ENCODE data around the gene CNTN1.

Gene CNTN1

GRCh38 chr12:40723001-40723400 is 30.8 kb downstream of the CNTN1 start:
- no peak overlapping the region for H4K8ac ChIP-seq (ENCODE audit: low read depth, low read length)
- no peak overlapping the region for H3K4me2 ChIP-seq (ENCODE audit: insufficient read depth, low read length, poor library complexity, severe bottlenecking)
- no peak overlapping the region for H2AFZ ChIP-seq (ENCODE audit: low read length)
- H3K9me3 ChIP-seq (replicated peaks in 1 of 2; ENCODE audit: control insufficient read depth in 2 of 2, insufficient read depth in 1 of 2, low read depth in 1 of 2, low read length in 2 of 2) = no peaks in the 10 kb centered on the region
- H3K9ac ChIP-seq (ENCODE audit: low read depth, low read length, poor library complexity) = no peak overlapping the region
- DNase-seq (ENCODE audit: low spot score) = no peak
- H3K36me3 ChIP-seq (replicated peaks in 1 of 2; ENCODE audit: control insufficient read depth in 2 of 2, insufficient read depth in 2 of 2, low read length in 2 of 2) = no peaks in the 10 kb centered on the region
- H2AK5ac ChIP-seq (ENCODE audit: low read depth, low read length) = no peak overlapping the region
- no peak overlapping the region for H3K4ac ChIP-seq (ENCODE audit: low read length)
- H2BK120ac ChIP-seq (ENCODE audit: low read depth, low read length) = no peak overlapping the region
- no peak overlapping the region for H3K18ac ChIP-seq (ENCODE audit: low read length)
- no peak overlapping the region for H4K91ac ChIP-seq (ENCODE audit: low read depth, low read length, poor library complexity)
- H3K4me1 ChIP-seq (ENCODE audit: control insufficient read depth in 2 of 2, insufficient read depth in 1 of 2, low read depth in 1 of 2, low read length in 2 of 2) = no peaks in the 10 kb centered on the region
- no peak overlapping the region for H3K14ac ChIP-seq (ENCODE audit: low read length)
- H3K27ac ChIP-seq (replicated peaks; ENCODE audit: low read length) = no peak overlapping the region
- H3K4me3 ChIP-seq (ENCODE audit: low read length in 2 of 2) = no peak overlapping the region
- no CpG with 5 or more reads among the region's 6 CpGs for WGBS, 2 donors (ENCODE audit: extremely low coverage in 2 of 2, insufficient read length in 2 of 2, insufficient replicate concordance in 1 of 2)
- no peak overlapping the region for H3K23ac ChIP-seq (ENCODE audit: low read depth, low read length, poor library complexity)
- no peak overlapping the region for H2BK5ac ChIP-seq (ENCODE audit: low read length)
- no peak overlapping the region for H2BK15ac ChIP-seq (ENCODE audit: low read length)
- no peaks in the 10 kb centered on the region for H3K79me1 ChIP-seq (ENCODE audit: low read depth, low read length)
- H2BK12ac ChIP-seq (ENCODE audit: low read length) = no peak overlapping the region
- no peaks in the 10 kb centered on the region for H3K27me3 ChIP-seq (ENCODE audit: control insufficient read depth in 3 of 3, insufficient read depth in 3 of 3, low read depth in 1 of 3, low read length in 3 of 3)

- no peak overlapping the region for H3K27ac ChIP-seq (replicated peaks; ENCODE audit: low read length)
- H4K91ac ChIP-seq (ENCODE audit: low read depth, low read length, poor library complexity) = no peak overlapping the region
- no peak overlapping the region for H2BK12ac ChIP-seq (ENCODE audit: low read length)
- DNase-seq (ENCODE audit: low spot score) = no peak
- H3K9me3 ChIP-seq (replicated peaks in 1 of 2; ENCODE audit: control insufficient read depth in 2 of 2, insufficient read depth in 1 of 2, low read depth in 1 of 2, low read length in 2 of 2) = no peaks in the 10 kb centered on the region
- no peaks in the 10 kb centered on the region for H3K27me3 ChIP-seq (ENCODE audit: control insufficient read depth in 3 of 3, insufficient read depth in 3 of 3, low read depth in 1 of 3, low read length in 3 of 3)
- H3K4ac ChIP-seq (ENCODE audit: low read length) = no peak overlapping the region
- H3K79me1 ChIP-seq (ENCODE audit: low read depth, low read length) = no peaks in the 10 kb centered on the region
- H2BK15ac ChIP-seq (ENCODE audit: low read length) = no peak overlapping the region
- no peak overlapping the region for H3K4me2 ChIP-seq (ENCODE audit: insufficient read depth, low read length, poor library complexity, severe bottlenecking)
- H2AK5ac ChIP-seq (ENCODE audit: low read depth, low read length) = no peak overlapping the region
- no peaks in the 10 kb centered on the region for H3K36me3 ChIP-seq (replicated peaks in 1 of 2; ENCODE audit: control insufficient read depth in 2 of 2, insufficient read depth in 2 of 2, low read length in 2 of 2)
- no peak overlapping the region for H3K23ac ChIP-seq (ENCODE audit: low read depth, low read length, poor library complexity)
- H4K8ac ChIP-seq (ENCODE audit: low read depth, low read length) = no peak overlapping the region
- no peak overlapping the region for H3K9ac ChIP-seq (ENCODE audit: low read depth, low read length, poor library complexity)
- no peaks in the 10 kb centered on the region for H3K4me1 ChIP-seq (ENCODE audit: control insufficient read depth in 2 of 2, insufficient read depth in 1 of 2, low read depth in 1 of 2, low read length in 2 of 2)
- no peak overlapping the region for H3K4me3 ChIP-seq (ENCODE audit: low read length in 2 of 2)
- no peak overlapping the region for H3K18ac ChIP-seq (ENCODE audit: low read length)
- H3K14ac ChIP-seq (ENCODE audit: low read length) = no peak overlapping the region
- WGBS, 2 donors (ENCODE audit: extremely low coverage in 2 of 2, insufficient read length in 2 of 2, insufficient replicate concordance in 1 of 2) = no CpG with 5 or more reads among the region's 1 CpG
- H2BK120ac ChIP-seq (ENCODE audit: low read depth, low read length) = no peak overlapping the region
- no peak overlapping the region for H2AFZ ChIP-seq (ENCODE audit: low read length)
- no peak overlapping the region for H2BK5ac ChIP-seq (ENCODE audit: low read length)
Observed at GRCh38 chr12:40726366-40726765, 34.1 kb downstream of the CNTN1 start.

GRCh38 chr12:40727774-40728483 is 35.7 kb downstream of the CNTN1 start:
- no peak overlapping the region for H4K91ac ChIP-seq (ENCODE audit: low read depth, low read length, poor library complexity)
- no peak overlapping the region for H3K27ac ChIP-seq (replicated peaks; ENCODE audit: low read length)
- H3K23ac ChIP-seq (ENCODE audit: low read depth, low read length, poor library complexity) = no peak overlapping the region
- no peaks in the 10 kb centered on the region for H3K79me1 ChIP-seq (ENCODE audit: low read depth, low read length)
- H2BK120ac ChIP-seq (ENCODE audit: low read depth, low read length) = no peak overlapping the region
- no peak overlapping the region for H3K14ac ChIP-seq (ENCODE audit: low read length)
- no peak for DNase-seq (ENCODE audit: low spot score)
- no peaks in the 10 kb centered on the region for H3K9me3 ChIP-seq (replicated peaks in 1 of 2; ENCODE audit: control insufficient read depth in 2 of 2, insufficient read depth in 1 of 2, low read depth in 1 of 2, low read length in 2 of 2)
- H3K4me2 ChIP-seq (ENCODE audit: insufficient read depth, low read length, poor library complexity, severe bottlenecking) = no peak overlapping the region
- WGBS, 2 donors (ENCODE audit: extremely low coverage in 2 of 2, insufficient read length in 2 of 2, insufficient replicate concordance in 1 of 2) = no CpG with 5 or more reads among the region's 4 CpGs
- no peak overlapping the region for H4K8ac ChIP-seq (ENCODE audit: low read depth, low read length)
- H3K36me3 ChIP-seq (replicated peaks in 1 of 2; ENCODE audit: control insufficient read depth in 2 of 2, insufficient read depth in 2 of 2, low read length in 2 of 2) = no peaks in the 10 kb centered on the region
- no peak overlapping the region for H2BK15ac ChIP-seq (ENCODE audit: low read length)
- no peak overlapping the region for H3K4me3 ChIP-seq (ENCODE audit: low read length in 2 of 2)
- H2AFZ ChIP-seq (ENCODE audit: low read length) = no peak overlapping the region
- no peak overlapping the region for H2AK5ac ChIP-seq (ENCODE audit: low read depth, low read length)
- H3K18ac ChIP-seq (ENCODE audit: low read length) = no peak overlapping the region
- no peaks in the 10 kb centered on the region for H3K27me3 ChIP-seq (ENCODE audit: control insufficient read depth in 3 of 3, insufficient read depth in 3 of 3, low read depth in 1 of 3, low read length in 3 of 3)
- H2BK12ac ChIP-seq (ENCODE audit: low read length) = no peak overlapping the region
- H2BK5ac ChIP-seq (ENCODE audit: low read length) = no peak overlapping the region
- H3K4ac ChIP-seq (ENCODE audit: low read length) = no peak overlapping the region
- H3K9ac ChIP-seq (ENCODE audit: low read depth, low read length, poor library complexity) = no peak overlapping the region
- no peaks in the 10 kb centered on the region for H3K4me1 ChIP-seq (ENCODE audit: control insufficient read depth in 2 of 2, insufficient read depth in 1 of 2, low read depth in 1 of 2, low read length in 2 of 2)

- Histone ChIP-seq H3K27ac (replicated peaks; ENCODE audit: low read length) (no peak overlapping the region), H2BK15ac (ENCODE audit: low read length) (no peak overlapping the region), H3K36me3 (replicated peaks in 1 of 2; ENCODE audit: control insufficient read depth in 2 of 2, insufficient read depth in 2 of 2, low read length in 2 of 2) (no peaks in the 10 kb centered on the region), H3K18ac (ENCODE audit: low read length) (no peak overlapping the region), H3K9me3 (replicated peaks in 1 of 2; ENCODE audit: control insufficient read depth in 2 of 2, insufficient read depth in 1 of 2, low read depth in 1 of 2, low read length in 2 of 2) (no peaks in the 10 kb centered on the region), H2BK120ac (ENCODE audit: low read depth, low read length) (no peak overlapping the region), H3K9ac (ENCODE audit: low read depth, low read length, poor library complexity) (no peak overlapping the region), H4K8ac (ENCODE audit: low read depth, low read length) (no peak overlapping the region), H2AFZ (ENCODE audit: low read length) (no peak overlapping the region), H2AK5ac (ENCODE audit: low read depth, low read length) (no peak overlapping the region), H3K79me1 (ENCODE audit: low read depth, low read length) (no peaks in the 10 kb centered on the region), H3K4me2 (ENCODE audit: insufficient read depth, low read length, poor library complexity, severe bottlenecking) (no peak overlapping the region), H3K4me3 (ENCODE audit: low read length in 2 of 2) (no peak overlapping the region), H2BK12ac (ENCODE audit: low read length) (no peak overlapping the region), H3K4me1 (ENCODE audit: control insufficient read depth in 2 of 2, insufficient read depth in 1 of 2, low read depth in 1 of 2, low read length in 2 of 2) (peaks cover 0 to 4% of the 10 kb centered on the region in 2 donors), H3K14ac (ENCODE audit: low read length) (no peak overlapping the region), H3K27me3 (ENCODE audit: control insufficient read depth in 3 of 3, insufficient read depth in 3 of 3, low read depth in 1 of 3, low read length in 3 of 3) (no peaks in the 10 kb centered on the region), H2BK5ac (ENCODE audit: low read length) (no peak overlapping the region), H3K4ac (ENCODE audit: low read length) (no peak overlapping the region), H4K91ac (ENCODE audit: low read depth, low read length, poor library complexity) (no peak overlapping the region), H3K23ac (ENCODE audit: low read depth, low read length, poor library complexity) (no peak overlapping the region)
- no CpG with 5 or more reads among the region's 1 CpG for WGBS, 2 donors (ENCODE audit: extremely low coverage in 2 of 2, insufficient read length in 2 of 2, insufficient replicate concordance in 1 of 2)
- no peak for DNase-seq (ENCODE audit: low spot score)
Observed at GRCh38 chr12:40730281-40730680, 38.0 kb downstream of the CNTN1 start.

All from neuronal stem cell (in vitro differentiated cells).